ENCODE results near the gene FNIP2. TPM values are rescaled to one million over a fixed set of nuclear protein-coding genes. Genes with fewer than 3 reads are reported as not detected.
A peak's percentile ranks its signal among the peaks of the same experiment; 100 is the strongest.

Gene FNIP2
- total and polyA plus RNA-seq, 8 donors = 4.8 to 109 (median 28.9) TPM

DNA sequence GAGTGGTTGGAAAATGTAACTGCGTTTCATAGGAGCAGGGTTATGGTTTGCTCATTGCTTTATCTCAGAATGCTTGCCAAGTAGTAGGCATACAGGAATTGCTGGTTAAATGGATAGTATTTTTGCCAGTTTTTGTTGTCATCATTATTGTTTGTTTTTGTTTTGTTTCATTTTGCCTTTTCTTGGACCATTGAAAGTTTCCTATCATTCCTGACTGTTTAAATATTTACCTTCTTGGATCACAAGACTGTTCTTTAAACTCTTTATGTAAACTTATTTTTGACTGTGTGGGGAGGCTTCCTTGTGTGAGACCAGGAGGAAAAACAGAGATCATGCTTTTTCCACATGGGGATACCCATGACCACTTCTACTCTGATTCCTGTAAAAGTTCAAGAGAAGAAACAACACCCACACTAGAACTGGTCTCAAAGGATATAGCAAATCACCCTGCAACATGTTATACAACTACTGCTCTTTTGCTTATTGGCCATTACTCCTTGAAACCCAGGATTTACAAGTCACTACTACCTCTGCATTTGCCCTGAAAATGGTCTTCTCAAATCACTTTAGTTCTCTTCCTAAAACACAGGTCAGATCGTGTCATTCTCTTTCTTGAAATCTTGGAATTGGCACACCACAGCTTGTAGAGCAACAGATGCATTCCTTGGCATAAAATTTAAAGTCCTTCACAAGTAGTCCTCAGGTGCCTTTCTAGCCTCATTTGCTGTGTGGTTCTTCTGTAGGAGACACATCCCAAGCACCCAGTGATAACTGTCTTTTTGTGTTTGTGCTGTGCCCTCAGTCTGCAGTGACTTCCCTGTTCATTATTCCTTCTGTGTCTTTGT is 51.3 kb downstream of the FNIP2 start:
- no peak for DNase-seq
- H3K27me3 ChIP-seq = no peaks in the 10 kb centered on the region
- H3K4me3 ChIP-seq = no peak overlapping the region
- peaks cover 55 to 90% (median 70%) of the 10 kb centered on the region in 4 donors for H3K4me1 ChIP-seq
- intact Hi-C loops (cut with DNase I; ENCODE audit: low total_unique reads) = no loop called here
- H3K27ac ChIP-seq = peak overlapping the region; percentile 52 to 89 (median 70)
- no peaks in the 10 kb centered on the region for H3K9me3 ChIP-seq
- no peak for TF ChIP-seq POLR2A (IDR thresholded peaks at IDR 0.05)
- TF ChIP-seq POLR2AphosphoS5 (IDR thresholded peaks at IDR 0.05) = peak in 2 of 3 donors; percentile 8 to 25
- TF ChIP-seq, protein P1, sequence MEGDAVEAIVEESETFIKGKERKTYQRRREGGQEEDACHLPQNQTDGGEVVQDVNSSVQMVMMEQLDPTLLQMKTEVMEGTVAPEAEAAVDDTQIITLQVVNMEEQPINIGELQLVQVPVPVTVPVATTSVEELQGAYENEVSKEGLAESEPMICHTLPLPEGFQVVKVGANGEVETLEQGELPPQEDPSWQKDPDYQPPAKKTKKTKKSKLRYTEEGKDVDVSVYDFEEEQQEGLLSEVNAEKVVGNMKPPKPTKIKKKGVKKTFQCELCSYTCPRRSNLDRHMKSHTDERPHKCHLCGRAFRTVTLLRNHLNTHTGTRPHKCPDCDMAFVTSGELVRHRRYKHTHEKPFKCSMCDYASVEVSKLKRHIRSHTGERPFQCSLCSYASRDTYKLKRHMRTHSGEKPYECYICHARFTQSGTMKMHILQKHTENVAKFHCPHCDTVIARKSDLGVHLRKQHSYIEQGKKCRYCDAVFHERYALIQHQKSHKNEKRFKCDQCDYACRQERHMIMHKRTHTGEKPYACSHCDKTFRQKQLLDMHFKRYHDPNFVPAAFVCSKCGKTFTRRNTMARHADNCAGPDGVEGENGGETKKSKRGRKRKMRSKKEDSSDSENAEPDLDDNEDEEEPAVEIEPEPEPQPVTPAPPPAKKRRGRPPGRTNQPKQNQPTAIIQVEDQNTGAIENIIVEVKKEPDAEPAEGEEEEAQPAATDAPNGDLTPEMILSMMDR (IDR thresholded peaks at IDR 0.05) = no peak
- H3K36me3 ChIP-seq = no peaks in the 10 kb centered on the region
- WGBS, 5 donors = 14 to 35% (median 31%) methylated on average over 2 of the region's 2 CpGs

GRCh38 chr4:158821228-158821971 is 52.6 kb downstream of the FNIP2 start:
- intact Hi-C loops (cut with DNase I; ENCODE audit: low total_unique reads) = no loop called here
- peak overlapping the region; percentile 22 to 82 (median 60) for H3K27ac ChIP-seq
- no peaks in the 10 kb centered on the region for H3K27me3 ChIP-seq
- H3K4me1 ChIP-seq = peaks cover 58 to 98% (median 79%) of the 10 kb centered on the region in 4 donors
- no peaks in the 10 kb centered on the region for H3K9me3 ChIP-seq
- no peaks in the 10 kb centered on the region for H3K36me3 ChIP-seq
- TF ChIP-seq POLR2AphosphoS5 (IDR thresholded peaks at IDR 0.05) (no peak), EP300 (IDR thresholded peaks at IDR 0.05) (no peak), POLR2A (IDR thresholded peaks at IDR 0.05) (no peak)
- TF ChIP-seq, protein P1 (IDR thresholded peaks at IDR 0.05) = no peak
- H3K4me3 ChIP-seq = no peak overlapping the region
- 68 to 85% (median 77%) methylated on average over 4 of the region's 4 CpGs for WGBS, 5 donors
- no peak for DNase-seq

GRCh38 chr4:158822348-158822747 is 53.5 kb downstream of the FNIP2 start:
- WGBS, 5 donors = 78 to 85% (median 82%) methylated on average over 7 of the region's 7 CpGs
- H3K36me3 ChIP-seq = no peaks in the 10 kb centered on the region
- H3K27ac ChIP-seq = peak overlapping the region in 2 of 5 donors; percentile 55 to 82
- no peak overlapping the region for H3K4me3 ChIP-seq
- peaks cover 60 to 98% (median 83%) of the 10 kb centered on the region in 4 donors for H3K4me1 ChIP-seq
- H3K9me3 ChIP-seq = no peaks in the 10 kb centered on the region
- intact Hi-C loops (cut with DNase I; ENCODE audit: low total_unique reads) = no loop called here
- no peak for TF ChIP-seq POLR2A (IDR thresholded peaks at IDR 0.05)
- TF ChIP-seq POLR2AphosphoS5 (IDR thresholded peaks at IDR 0.05) = no peak
- no peak for TF ChIP-seq EP300 (IDR thresholded peaks at IDR 0.05)
- TF ChIP-seq, protein P1 (IDR thresholded peaks at IDR 0.05) = no peak
- H3K27me3 ChIP-seq = no peaks in the 10 kb centered on the region
- DNase-seq = no peak

- peak overlapping the region; percentile 71 to 89 (median 79) for H3K27ac ChIP-seq
- TF ChIP-seq, protein P1 (IDR thresholded peaks at IDR 0.05) = no peak
- TF ChIP-seq POLR2AphosphoS5 (IDR thresholded peaks at IDR 0.05) (peak in 1 of 3 donors; percentile 44), EP300 (IDR thresholded peaks at IDR 0.05) (no peak), POLR2A (IDR thresholded peaks at IDR 0.05) (no peak)
- intact Hi-C loops (cut with DNase I; ENCODE audit: low total_unique reads) = no loop called here
- H3K36me3 ChIP-seq = no peaks in the 10 kb centered on the region
- DNase-seq = no peak
- no peak overlapping the region for H3K4me3 ChIP-seq
- peaks cover 60 to 98% (median 83%) of the 10 kb centered on the region in 4 donors for H3K4me1 ChIP-seq
- no peaks in the 10 kb centered on the region for H3K27me3 ChIP-seq
- H3K9me3 ChIP-seq = no peaks in the 10 kb centered on the region
- WGBS, 5 donors = 64 to 96% (median 76%) methylated on average over 3 of the region's 3 CpGs
These were observed 54.6 kb downstream of the FNIP2 start for GRCh38 chr4:158823461-158823873.
